ENCODE data around the gene CDK11A. TPM values are rescaled to one million over a fixed set of nuclear protein-coding genes. Genes with fewer than 3 reads are reported as not detected.
"Not testable (repeated sequence)": the region's sequence is repeated elsewhere in the genome, so short reads cannot be mapped to it uniquely, and the experiment has no call there.

CDK11A gene
- polyA plus RNA-seq, 2 of the 4 experiments (the other 2 are of a cell fraction): 6.7 to 36.4 TPM

DNA sequence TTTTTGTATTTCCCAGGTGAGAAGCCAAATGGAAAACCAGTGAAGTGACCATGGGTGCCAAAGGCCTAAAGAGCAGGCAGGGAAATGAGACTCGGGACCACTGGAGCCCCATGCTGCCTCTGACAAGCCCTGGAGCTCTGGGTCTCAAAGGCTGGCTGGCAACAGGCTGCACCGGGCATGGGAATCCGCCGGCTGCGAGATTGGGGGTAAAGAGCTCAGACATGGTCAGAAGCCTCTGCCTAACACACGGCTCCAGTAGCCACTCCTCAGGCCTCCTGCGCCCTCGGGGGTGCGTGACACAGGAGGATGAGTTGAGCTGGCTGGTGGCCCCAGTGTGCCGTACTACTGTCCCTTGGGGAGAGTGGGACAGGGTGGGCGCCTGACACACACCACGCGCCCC lies 6.1 kb upstream of the CDK11A start:
- 98% methylated on average over 8 of the region's 13 CpGs for WGBS (ENCODE audit: missing lambda C conversion rate)
- POLR2A ChIA-PET; H3K4me2 ChIP-seq; DNase-seq (ENCODE audit: low read depth in 1 of 2, low spot score in 1 of 2); H3K4me3 ChIP-seq; H3K9me3 ChIP-seq; FAIRE-seq; H3K27ac ChIP-seq; H3K4me1 ChIP-seq; CTCF ChIA-PET: not testable (repeated sequence)
- ATAC-seq: 0 out of 6 replicates have a peak, but pooled peaks of 1 of the 2 experiments have one; percentile 13

GRCh38 chr1:1729116-1729816 lies 5.1 kb upstream of the CDK11A start:
- H3K4me3 ChIP-seq; H3K4me2 ChIP-seq; POLR2A ChIA-PET; DNase-seq (ENCODE audit: low read depth in 1 of 2, low spot score in 1 of 2); CTCF ChIA-PET; ATAC-seq; H3K9me3 ChIP-seq; H3K4me1 ChIP-seq; FAIRE-seq; H3K27ac ChIP-seq: not testable (repeated sequence)
- WGBS (ENCODE audit: missing lambda C conversion rate): 94% methylated on average over 16 of the region's 18 CpGs

GRCh38 chr1:1728308-1729005 lies 4.3 kb upstream of the CDK11A start:
- FAIRE-seq; POLR2A ChIA-PET; H3K4me2 ChIP-seq; H3K4me3 ChIP-seq; H3K27ac ChIP-seq; ATAC-seq; CTCF ChIA-PET; H3K4me1 ChIP-seq; DNase-seq (ENCODE audit: low read depth in 1 of 2, low spot score in 1 of 2); H3K9me3 ChIP-seq: not testable (repeated sequence)
- WGBS (ENCODE audit: missing lambda C conversion rate): 62% methylated on average over 14 of the region's 14 CpGs

DNA sequence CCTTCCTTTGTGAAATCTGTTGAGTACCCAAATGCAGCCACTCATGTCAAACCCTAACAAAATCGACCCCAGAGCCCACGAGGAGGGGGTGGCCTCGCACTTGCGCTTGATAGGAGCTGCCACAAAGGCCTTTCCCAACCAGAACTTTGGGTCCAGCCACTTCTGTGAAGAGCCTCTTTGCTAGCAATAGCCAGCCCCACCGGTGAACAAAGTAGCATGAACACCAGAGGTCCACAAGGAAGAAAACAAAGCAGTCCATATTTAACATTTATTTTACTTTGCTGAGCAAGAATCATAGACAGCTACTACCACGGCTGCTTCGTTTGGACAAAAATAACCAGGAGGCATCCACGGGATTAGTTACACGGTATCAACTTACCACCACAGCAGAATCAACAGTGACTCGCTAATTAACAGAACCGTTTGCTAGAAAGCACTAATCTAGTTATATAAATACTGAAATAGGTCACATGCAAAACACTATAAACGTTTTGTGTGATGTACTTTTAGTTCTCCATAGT lies 3.0 kb upstream of the CDK11A start:
- CTCF ChIA-PET: interaction anchor here (0.6 kb wide), 1 partner anchor 223 kb away, joined by 3 read pairs; no protein-coding TSS in a partner anchor
- 90% methylated on average over 11 of the region's 12 CpGs for WGBS (ENCODE audit: missing lambda C conversion rate)
- H3K4me2 ChIP-seq; H3K9me3 ChIP-seq; POLR2A ChIA-PET; H3K4me1 ChIP-seq; ATAC-seq; H3K27ac ChIP-seq; FAIRE-seq; H3K4me3 ChIP-seq; DNase-seq (ENCODE audit: low read depth in 1 of 2, low spot score in 1 of 2): not testable (repeated sequence)

DNA sequence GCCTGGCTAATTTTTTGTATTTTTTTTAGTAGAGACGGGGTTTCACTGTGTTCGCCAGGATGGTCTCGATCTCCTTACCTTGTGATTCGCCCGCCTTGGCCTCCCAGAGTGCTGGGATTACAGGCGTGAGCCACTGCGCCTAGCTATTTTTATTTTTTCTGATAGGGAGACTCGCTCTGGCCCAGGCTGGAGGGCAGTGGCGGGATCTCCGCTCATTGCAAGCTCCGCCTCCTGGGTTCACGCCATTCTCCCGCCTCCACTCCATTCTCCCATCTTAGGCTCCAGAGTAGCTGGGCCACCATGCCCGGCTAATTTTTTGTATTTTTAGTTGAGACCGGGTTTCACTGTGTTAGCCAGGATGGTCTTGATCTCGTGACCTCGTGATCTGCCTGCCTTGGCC lies 1.9 kb upstream of the CDK11A start:
- H3K4me1 ChIP-seq; DNase-seq (ENCODE audit: low read depth in 1 of 2, low spot score in 1 of 2); H3K4me3 ChIP-seq; CTCF ChIA-PET; H3K9me3 ChIP-seq; H3K4me2 ChIP-seq; POLR2A ChIA-PET; ATAC-seq; H3K27ac ChIP-seq; FAIRE-seq: not testable (repeated sequence)
- 97% methylated on average over 17 of the region's 17 CpGs for WGBS (ENCODE audit: missing lambda C conversion rate)

DNA sequence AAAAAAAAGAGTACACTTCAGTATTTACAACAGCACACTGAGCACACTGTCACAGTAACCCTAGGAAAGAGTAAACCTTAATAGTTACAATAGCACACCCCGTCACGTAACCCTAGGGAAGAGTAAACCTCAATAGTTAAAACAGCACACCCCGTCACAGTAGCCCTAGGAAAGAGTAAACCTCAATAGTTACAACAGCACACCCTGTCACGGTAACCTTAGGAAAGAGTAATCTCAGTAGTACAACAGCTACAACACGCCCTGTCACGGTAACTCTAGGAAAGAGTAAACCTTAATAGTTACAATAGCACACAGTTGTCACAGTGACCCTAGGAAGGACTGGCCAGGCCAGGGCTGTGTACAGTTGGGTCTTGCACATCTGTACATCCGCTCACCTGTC lies 3.0 kb downstream of the CDK11A start:
- H3K27ac ChIP-seq: no peak overlapping the region
- no peak for FAIRE-seq
- no peak for ATAC-seq
- CTCF ChIA-PET: interaction anchor here (1.3 kb wide), 1 partner anchor 185 kb away, joined by 5 read pairs; no protein-coding TSS in a partner anchor
- POLR2A ChIA-PET: no interaction called here
- TF ChIP-seq HES2 (IDR thresholded peaks at IDR 0.05) (no peak), GATA3 (IDR thresholded peaks at IDR 0.05; ENCODE audit: borderline replicate concordance) (no peak), FOSL2 (IDR thresholded peaks at IDR 0.05) (no peak), FOSL2 (CRISPR knock-in tag; IDR thresholded peaks at IDR 0.05) (no peak), RFX5 (IDR thresholded peaks at IDR 0.05) (no peak)
- TF ChIP-seq, protein P1, sequence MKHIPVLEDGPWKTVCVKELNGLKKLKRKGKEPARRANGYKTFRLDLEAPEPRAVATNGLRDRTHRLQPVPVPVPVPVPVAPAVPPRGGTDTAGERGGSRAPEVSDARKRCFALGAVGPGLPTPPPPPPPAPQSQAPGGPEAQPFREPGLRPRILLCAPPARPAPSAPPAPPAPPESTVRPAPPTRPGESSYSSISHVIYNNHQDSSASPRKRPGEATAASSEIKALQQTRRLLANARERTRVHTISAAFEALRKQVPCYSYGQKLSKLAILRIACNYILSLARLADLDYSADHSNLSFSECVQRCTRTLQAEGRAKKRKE (CRISPR knock-in tag; IDR thresholded peaks at IDR 0.05; ENCODE audit: low read depth): no peak
- no peaks in the 10 kb centered on the region for H3K9me3 ChIP-seq
- DNase-seq (ENCODE audit: low read depth in 1 of 2, low spot score in 1 of 2): no peak
- WGBS (ENCODE audit: missing lambda C conversion rate): 86% methylated on average over 7 of the region's 7 CpGs
- H3K4me2 ChIP-seq: no peak overlapping the region
- no peak overlapping the region for H3K4me3 ChIP-seq
- no peaks in the 10 kb centered on the region for H3K4me1 ChIP-seq

GRCh38 chr1:1715109-1715883 lies 8.9 kb downstream of the CDK11A start:
- ATAC-seq; H3K4me3 ChIP-seq; CTCF ChIA-PET; H3K4me1 ChIP-seq; FAIRE-seq; H3K27ac ChIP-seq; H3K4me2 ChIP-seq; POLR2A ChIA-PET; DNase-seq (ENCODE audit: low read depth in 1 of 2, low spot score in 1 of 2); H3K9me3 ChIP-seq: not testable (repeated sequence)
- 82% methylated on average over 10 of the region's 18 CpGs for WGBS (ENCODE audit: missing lambda C conversion rate)

GRCh38 chr1:1707897-1708296 lies 16.3 kb downstream of the CDK11A start:
- CTCF ChIA-PET, FAIRE-seq: not testable (repeated sequence)

DNA sequence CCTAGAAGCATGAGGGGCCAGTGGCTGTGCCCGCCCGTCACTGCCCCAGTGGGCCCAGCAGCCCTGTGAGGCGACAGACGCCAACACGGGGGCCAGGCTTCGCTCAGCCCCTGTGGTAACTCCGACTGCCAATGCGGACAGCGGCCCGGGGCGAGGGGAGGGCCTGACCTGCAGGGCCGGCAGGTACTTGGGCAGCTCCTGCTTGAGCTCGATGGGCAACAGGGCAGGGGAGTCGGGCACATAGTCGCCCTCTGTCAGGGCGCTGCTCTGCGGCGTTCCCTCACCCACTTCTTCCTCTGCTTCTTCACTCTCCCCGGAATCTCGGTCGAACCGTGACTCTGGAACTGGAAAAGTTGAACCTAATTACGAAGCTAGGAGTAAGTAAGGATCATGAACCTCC lies 16.9 kb downstream of the CDK11A start:
- FAIRE-seq, POLR2A ChIA-PET: not testable (repeated sequence)

More at GRCh38 chr1:1707897-1708296, 16.3 kb downstream of the CDK11A start:
- POLR2A ChIA-PET; H3K9me3 ChIP-seq; H3K4me2 ChIP-seq; H3K27ac ChIP-seq; DNase-seq (ENCODE audit: low read depth in 1 of 2, low spot score in 1 of 2); H3K4me1 ChIP-seq; H3K4me3 ChIP-seq; ATAC-seq: not testable (repeated sequence)
- WGBS (ENCODE audit: missing lambda C conversion rate): no CpG with 5 or more reads among the region's 20 CpGs

More for the DNA sequence above, 16.9 kb downstream of the CDK11A start:
- ATAC-seq; CTCF ChIA-PET; H3K4me3 ChIP-seq; H3K4me1 ChIP-seq; H3K4me2 ChIP-seq; H3K9me3 ChIP-seq; H3K27ac ChIP-seq; DNase-seq (ENCODE audit: low read depth in 1 of 2, low spot score in 1 of 2): not testable (repeated sequence)
- 100% methylated on average over 6 of the region's 23 CpGs for WGBS (ENCODE audit: missing lambda C conversion rate)

Data from A549 (cell line).